CD4-positive, CD25-positive, alpha-beta regulatory T cell (primary cell): ENCODE results near the gene ANAPC16. TPM values are rescaled to one million over a fixed set of nuclear protein-coding genes. Genes with fewer than 3 reads are reported as not detected.

Experiments
- ATAC-seq, 2 donors: fragments of 150-1000 bp; cut with Tn5 transposase; one replicate each; pipeline ENCODE4 v1.10.0; 2021; ENCODE audit warnings: low read depth in 2 of 2, moderate number of reproducible peaks in 2 of 2, moderate library complexity in 1 of 2
- DNase-seq, 3 donors: peaks; one replicate each; pipeline versions ENCODE4 v3.0.0 to v3.0.0-alpha.2; 2012 to 2022; ENCODE audit warnings: mixed read lengths in 1 of 3
- H3K27ac ChIP-seq: one replicate; pipeline ENCODE4 v1.7.0; 2013; ENCODE audit warnings: mild to moderate bottlenecking, low read length; ENCODE audit not compliant: insufficient read depth, poor library complexity, severe bottlenecking
- H3K27me3 ChIP-seq: one replicate; pipeline ENCODE4 v1.7.0; 2013; ENCODE audit warnings: low read length; ENCODE audit not compliant: control insufficient read depth, insufficient read depth
- H3K36me3 ChIP-seq: one replicate; pipeline ENCODE4 v1.7.0; 2013; ENCODE audit warnings: mild to moderate bottlenecking, low read length, moderate library complexity; ENCODE audit not compliant: control insufficient read depth, insufficient read depth
- H3K4me1 ChIP-seq: 2 replicates; pipeline ENCODE4 v1.7.0; 2013; ENCODE audit warnings: mild to moderate bottlenecking, low read length; ENCODE audit not compliant: insufficient read depth, control insufficient read depth, poor library complexity, severe bottlenecking
- H3K4me3 ChIP-seq: one replicate; pipeline ENCODE4 v1.7.0; 2013; ENCODE audit warnings: low read depth, mild to moderate bottlenecking, low read length, moderate library complexity
- H3K9me3 ChIP-seq, 2 experiments: 1 replicate in 1 of 2; 2 replicates in 1 of 2; pipeline ENCODE4 v1.7.0; 2013; ENCODE audit warnings: low read length in 2 of 2, mild to moderate bottlenecking in 1 of 2, moderate library complexity in 1 of 2; ENCODE audit not compliant: control insufficient read depth in 2 of 2
- H3K27ac Mint-ChIP-seq, 3 donors: one replicate each; pipeline ENCODE4 v1.8.0; 2020 to 2022; ENCODE audit warnings: mild to moderate bottlenecking in 3 of 3, mixed read lengths in 3 of 3, moderate library complexity in 2 of 3
- H3K27me3 Mint-ChIP-seq: one replicate; pipeline ENCODE4 v1.8.0; 2022; ENCODE audit warnings: mild to moderate bottlenecking, mixed read lengths
- H3K36me3 Mint-ChIP-seq: one replicate; pipeline ENCODE4 v1.8.0; 2020; ENCODE audit warnings: mixed read lengths
- H3K4me1 Mint-ChIP-seq, 4 donors: one replicate each; pipeline ENCODE4 v1.8.0; 2020 to 2022; ENCODE audit warnings: mixed read lengths in 4 of 4, mild to moderate bottlenecking in 1 of 4
- H3K4me3 Mint-ChIP-seq, 4 donors: one replicate each; pipeline ENCODE4 v1.8.0; 2020 to 2022; ENCODE audit warnings: mild to moderate bottlenecking in 4 of 4, mixed read lengths in 4 of 4, moderate library complexity in 3 of 4
- H3K9me3 Mint-ChIP-seq, 7 donors: one replicate each; pipeline ENCODE4 v1.8.0; 2020 to 2022; ENCODE audit warnings: mixed read lengths in 7 of 7, mild to moderate bottlenecking in 3 of 7, moderate library complexity in 2 of 7
- polyA plus RNA-seq, 4 donors: library from polyadenylated mRNA; unstranded; fragments of 300-500 nt; fragmentation: Illumina TruSeq; gene quantifications; one replicate each; pipeline ENCODE4 v1.2.3, GENCODE V29; 2021
- total RNA-seq: library from RNA; stranded (reverse); gene quantifications from one replicate; pipeline ENCODE4 v1.2.3, GENCODE V29; 2022

The ANAPC16 gene
- total RNA-seq: 86.6 TPM
- polyA plus RNA-seq: 100 to 1,000 TPM; 282 to 361 (median 288) TPM

GRCh38 chr10:72215611-72216549 lies at the start of gene ANAPC16, which contains the start of gene ASCC1:
Gene ANAPC16, plus strand, starts transcription at chr10:72216012. Its CDS starts 7,903 bp downstream, at chr10:72223915.
Gene ASCC1, minus strand, starts transcription at chr10:72216276. Its CDS starts 2,978 bp downstream, at chr10:72213298.
- H3K4me1 Mint-ChIP-seq: peaks cover 21 to 63% (median 27%) of the 10 kb centered on the region in 4 donors
- peak within 1 kb of the TSS; percentile 97 to 99 (median 97) for H3K27ac Mint-ChIP-seq
- H3K27me3 ChIP-seq: no peaks in the 10 kb centered on the region
- peaks cover 8% of the 10 kb centered on the region for H3K36me3 ChIP-seq
- peak within 1 kb of the TSS; percentile 94 for H3K4me3 ChIP-seq
- peak within 1 kb of the TSS; percentile 98 for H3K27ac ChIP-seq
- ATAC-seq (peak; percentile 92 to 94), DNase-seq (peak; percentile 88 to 97 (median 95))
- H3K36me3 Mint-ChIP-seq: peaks cover 20% of the 10 kb centered on the region
- H3K4me1 ChIP-seq: peaks cover 48% of the 10 kb centered on the region
- no peaks in the 10 kb centered on the region for H3K9me3 ChIP-seq
- H3K4me3 Mint-ChIP-seq: peak within 1 kb of the TSS; percentile 87 to 99 (median 98)
- H3K27me3 Mint-ChIP-seq: no peaks in the 10 kb centered on the region
- no peaks in the 10 kb centered on the region for H3K9me3 Mint-ChIP-seq

- H3K4me1 ChIP-seq: no peaks in the 10 kb centered on the region
- H3K4me3 ChIP-seq: no peak overlapping the region
- Mint-ChIP-seq H3K4me1 (peaks cover 7 to 12% (median 10%) of the 10 kb centered on the region in 4 donors), H3K27me3 (no peaks in the 10 kb centered on the region), H3K4me3 (no peak overlapping the region), H3K27ac (no peak overlapping the region), H3K36me3 (no peaks in the 10 kb centered on the region), H3K9me3 (no peaks in the 10 kb centered on the region)
- H3K9me3 ChIP-seq: no peaks in the 10 kb centered on the region
- H3K27ac ChIP-seq: no peak overlapping the region
- no peaks in the 10 kb centered on the region for H3K27me3 ChIP-seq
- no peak for ATAC-seq
- no peak for DNase-seq
- peaks cover 2% of the 10 kb centered on the region for H3K36me3 ChIP-seq
Observed at GRCh38 chr10:72167118-72167517, 48.7 kb upstream of the ANAPC16 start.

- no peaks in the 10 kb centered on the region for H3K4me1 ChIP-seq
Observed at GRCh38 chr10:72170263-72170662, 45.5 kb upstream of the ANAPC16 start.

GRCh38 chr10:72170733-72171132 lies 45.1 kb upstream of the ANAPC16 start:
- no peaks in the 10 kb centered on the region for H3K9me3 ChIP-seq
- Mint-ChIP-seq H3K4me1 (peaks cover 0 to 6% (median 2%) of the 10 kb centered on the region in 4 donors), H3K4me3 (no peak overlapping the region), H3K27me3 (no peaks in the 10 kb centered on the region), H3K36me3 (no peaks in the 10 kb centered on the region), H3K27ac (no peak overlapping the region), H3K9me3 (no peaks in the 10 kb centered on the region)
- H3K27ac ChIP-seq: no peak overlapping the region
- peaks cover 2% of the 10 kb centered on the region for H3K36me3 ChIP-seq
- no peaks in the 10 kb centered on the region for H3K27me3 ChIP-seq
- DNase-seq: no peak
- H3K4me1 ChIP-seq: no peaks in the 10 kb centered on the region
- no peak for ATAC-seq
- no peak overlapping the region for H3K4me3 ChIP-seq

More at GRCh38 chr10:72170263-72170662, 45.5 kb upstream of the ANAPC16 start:
- H3K27me3 ChIP-seq: no peaks in the 10 kb centered on the region
- no peak for DNase-seq
- Mint-ChIP-seq H3K9me3 (no peaks in the 10 kb centered on the region), H3K4me1 (peaks cover 0 to 9% (median 4%) of the 10 kb centered on the region in 4 donors), H3K27ac (no peak overlapping the region), H3K4me3 (no peak overlapping the region), H3K36me3 (no peaks in the 10 kb centered on the region), H3K27me3 (no peaks in the 10 kb centered on the region)
- no peak overlapping the region for H3K27ac ChIP-seq
- H3K9me3 ChIP-seq: no peaks in the 10 kb centered on the region
- no peak for ATAC-seq
- no peak overlapping the region for H3K4me3 ChIP-seq
- peaks cover 2% of the 10 kb centered on the region for H3K36me3 ChIP-seq

GRCh38 chr10:72171175-72171630 lies 44.6 kb upstream of the ANAPC16 start:
- Histone ChIP-seq H3K27me3 (no peaks in the 10 kb centered on the region), H3K27ac (no peak overlapping the region), H3K4me1 (no peaks in the 10 kb centered on the region), H3K4me3 (no peak overlapping the region), H3K9me3 (no peaks in the 10 kb centered on the region), H3K36me3 (peaks cover 2% of the 10 kb centered on the region)
- H3K9me3 Mint-ChIP-seq: no peaks in the 10 kb centered on the region
- peak overlapping the region in 1 of 3 donors; percentile 59 for H3K27ac Mint-ChIP-seq
- H3K27me3 Mint-ChIP-seq: no peaks in the 10 kb centered on the region
- H3K4me3 Mint-ChIP-seq: no peak overlapping the region
- H3K4me1 Mint-ChIP-seq: peaks cover 0 to 6% (median under 1%) of the 10 kb centered on the region in 4 donors
- ATAC-seq: no peak
- no peaks in the 10 kb centered on the region for H3K36me3 Mint-ChIP-seq
- DNase-seq: no peak

GRCh38 chr10:72173262-72173618 lies 42.6 kb upstream of the ANAPC16 start:
- Mint-ChIP-seq H3K4me1 (peaks cover 0 to 3% (median under 1%) of the 10 kb centered on the region in 4 donors), H3K27me3 (no peaks in the 10 kb centered on the region), H3K4me3 (no peak overlapping the region), H3K27ac (no peak overlapping the region), H3K36me3 (peaks cover 7% of the 10 kb centered on the region), H3K9me3 (no peaks in the 10 kb centered on the region)
- ATAC-seq: no peak
- Histone ChIP-seq H3K36me3 (peaks cover 6% of the 10 kb centered on the region), H3K27me3 (no peaks in the 10 kb centered on the region), H3K4me1 (no peaks in the 10 kb centered on the region), H3K9me3 (no peaks in the 10 kb centered on the region), H3K27ac (no peak overlapping the region), H3K4me3 (no peak overlapping the region)
- DNase-seq: no peak

- ATAC-seq (no peak), DNase-seq (no peak)
- no peaks in the 10 kb centered on the region for H3K9me3 Mint-ChIP-seq
- Histone ChIP-seq H3K4me3 (no peak overlapping the region), H3K9me3 (no peaks in the 10 kb centered on the region), H3K4me1 (no peaks in the 10 kb centered on the region), H3K36me3 (peaks cover 9% of the 10 kb centered on the region), H3K27me3 (no peaks in the 10 kb centered on the region), H3K27ac (no peak overlapping the region)
- H3K27me3 Mint-ChIP-seq: no peaks in the 10 kb centered on the region
- peaks cover 11% of the 10 kb centered on the region for H3K36me3 Mint-ChIP-seq
- H3K4me1 Mint-ChIP-seq: peaks cover 0 to 3% (median under 1%) of the 10 kb centered on the region in 4 donors
- no peak overlapping the region for H3K27ac Mint-ChIP-seq
- H3K4me3 Mint-ChIP-seq: no peak overlapping the region
Observed at GRCh38 chr10:72173619-72174296, 42.1 kb upstream of the ANAPC16 start.
